IPS DF 6.9 (cell line): ENCODE data around the gene SNCAIP.

Experiments used
- DNase-seq: peaks from one replicate; pipeline ENCODE4 v3.0.0-alpha.2; 2013; ENCODE audit warnings: low read depth, low spot score
- H3K27ac ChIP-seq: one replicate; pipeline ENCODE4 v1.5.1; 2013; ENCODE audit warnings: low read length, control low read depth
- H3K27me3 ChIP-seq: 2 replicates; pipeline ENCODE4 v1.6.1; 2013; ENCODE audit warnings: mild to moderate bottlenecking, low read length; ENCODE audit not compliant: control insufficient read depth, insufficient read depth
- H3K36me3 ChIP-seq: 2 replicates; pipeline ENCODE4 v1.6.1; 2013; ENCODE audit warnings: low read length; ENCODE audit not compliant: control insufficient read depth, insufficient read depth
- H3K4me1 ChIP-seq: 2 replicates; pipeline ENCODE4 v1.6.1; 2013; ENCODE audit warnings: low read length; ENCODE audit not compliant: control insufficient read depth, insufficient read depth
- H3K4me3 ChIP-seq: 2 replicates; pipeline ENCODE4 v1.5.1; 2013; ENCODE audit warnings: mild to moderate bottlenecking, low read length
- H3K9me3 ChIP-seq: 2 replicates; pipeline ENCODE4 v1.6.1; 2013; ENCODE audit warnings: low read length, inconsistent platforms; ENCODE audit not compliant: control insufficient read depth, insufficient read depth
- WGBS: extraction: QIAGEN DNeasy Blood & Tissue Kit; methylation state at CpG from one replicate; pipeline ENCODE4 v1.1.7; 2013; ENCODE audit warnings: mixed read lengths, missing lambda C conversion rate; ENCODE audit not compliant: insufficient read length, insufficient coverage; 5-methylcytosine and 5-hydroxymethylcytosine counted together

Gene SNCAIP

DNA sequence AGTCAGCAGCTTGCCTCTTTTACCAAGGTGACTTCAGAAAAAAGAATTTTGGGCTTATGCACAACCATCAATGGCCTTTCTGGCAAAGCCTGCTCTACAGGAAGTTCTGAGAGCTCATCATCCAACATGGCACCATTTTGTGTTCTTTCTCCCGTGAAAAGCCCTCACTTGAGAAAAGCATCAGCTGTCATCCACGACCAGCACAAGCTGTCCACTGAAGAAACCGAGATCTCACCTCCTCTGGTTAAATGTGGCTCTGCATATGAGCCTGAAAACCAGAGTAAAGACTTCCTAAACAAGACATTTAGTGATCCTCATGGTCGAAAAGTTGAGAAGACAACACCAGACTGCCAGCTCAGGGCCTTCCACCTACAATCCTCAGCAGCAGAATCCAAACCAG is 111.2 kb downstream of the SNCAIP start:
- Histone ChIP-seq H3K36me3 (no peaks in the 10 kb centered on the region), H3K4me3 (no peak overlapping the region), H3K9me3 (no peaks in the 10 kb centered on the region), H3K4me1 (peaks cover 4% of the 10 kb centered on the region; the same call in 1 of the 2 replicates), H3K27ac (no peak overlapping the region), H3K27me3 (no peaks in the 10 kb centered on the region)
- DNase-seq, result no peak
- no CpG with 5 or more reads among the region's 4 CpGs for WGBS

DNA sequence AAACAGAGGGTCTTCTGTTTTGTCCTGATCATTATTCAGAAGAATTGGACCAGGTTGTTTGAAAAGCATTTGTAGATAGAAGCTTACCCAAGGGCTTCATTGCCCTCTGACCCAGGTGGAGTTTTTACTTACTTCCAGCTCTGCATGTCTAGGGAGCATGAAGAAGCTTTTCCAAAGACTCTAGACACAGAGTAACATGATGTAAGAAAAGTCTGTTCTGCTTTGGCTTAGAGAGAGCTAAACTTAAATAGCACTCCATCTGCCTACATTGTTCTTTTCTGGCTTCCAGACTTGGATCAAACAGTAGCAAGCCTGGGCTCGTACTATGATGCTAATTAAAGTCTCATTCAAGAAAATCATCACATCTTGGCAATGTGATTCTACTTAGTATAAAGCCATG is 112.1 kb downstream of the SNCAIP start:
- no peak for DNase-seq
- Histone ChIP-seq H3K4me1 (peaks cover 4% of the 10 kb centered on the region; the same call in 1 of the 2 replicates), H3K9me3 (no peaks in the 10 kb centered on the region), H3K27ac (no peak overlapping the region), H3K36me3 (no peaks in the 10 kb centered on the region), H3K4me3 (no peak overlapping the region), H3K27me3 (no peaks in the 10 kb centered on the region)
- WGBS, result no CpG with 5 or more reads among the region's 1 CpG

DNA sequence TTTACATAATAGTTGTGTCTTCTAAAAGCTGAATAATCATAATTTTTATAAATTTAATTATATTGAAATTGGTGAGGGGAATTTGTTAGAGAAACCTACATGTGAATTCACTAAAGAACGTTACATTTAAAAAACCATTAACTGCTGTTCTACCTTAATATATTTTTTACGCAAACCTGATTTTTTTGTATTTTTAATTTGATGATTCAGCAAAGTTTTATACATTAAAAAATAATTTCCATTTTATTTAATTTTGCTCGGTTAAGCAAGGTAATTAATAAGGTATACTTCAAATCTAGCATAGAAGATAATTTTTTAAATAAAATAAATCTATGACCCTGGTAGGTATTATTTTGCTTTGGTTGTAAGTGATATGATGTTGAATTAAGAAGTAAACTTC is 114.3 kb downstream of the SNCAIP start:
- no peaks in the 10 kb centered on the region for H3K36me3 ChIP-seq
- WGBS, result no CpG with 5 or more reads among the region's 3 CpGs
- H3K4me1 ChIP-seq, result peaks cover 4% of the 10 kb centered on the region; the same call in 1 of the 2 replicates
- H3K27ac ChIP-seq, result no peak overlapping the region
- H3K4me3 ChIP-seq, result no peak overlapping the region
- DNase-seq, result no peak
- H3K9me3 ChIP-seq, result no peaks in the 10 kb centered on the region
- no peaks in the 10 kb centered on the region for H3K27me3 ChIP-seq

DNA sequence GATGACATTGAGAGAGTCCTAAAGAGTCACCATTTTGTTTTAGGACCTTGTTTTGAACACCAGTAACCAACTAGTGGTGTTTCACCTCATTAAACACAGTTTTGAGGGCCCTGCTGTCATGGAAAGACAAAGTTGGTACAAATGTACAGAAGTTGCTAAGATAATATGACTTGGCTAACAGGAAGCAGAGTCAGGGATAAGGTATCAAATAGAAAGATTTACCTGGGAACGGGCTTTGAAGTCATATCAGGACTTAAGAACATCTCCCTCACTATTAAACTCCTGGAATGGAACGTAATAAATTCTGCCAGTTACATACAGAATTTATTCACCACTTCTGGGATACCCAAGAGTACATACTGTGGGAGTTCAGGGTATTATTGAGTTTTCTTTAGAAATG is 115.6 kb downstream of the SNCAIP start:
- Histone ChIP-seq H3K4me3 (no peak overlapping the region), H3K27me3 (no peaks in the 10 kb centered on the region), H3K4me1 (peaks cover 4% of the 10 kb centered on the region; the same call in 1 of the 2 replicates), H3K9me3 (no peaks in the 10 kb centered on the region), H3K27ac (no peak overlapping the region), H3K36me3 (no peaks in the 10 kb centered on the region)
- WGBS, result no CpG with 5 or more reads among the region's 2 CpGs
- no peak for DNase-seq

DNA sequence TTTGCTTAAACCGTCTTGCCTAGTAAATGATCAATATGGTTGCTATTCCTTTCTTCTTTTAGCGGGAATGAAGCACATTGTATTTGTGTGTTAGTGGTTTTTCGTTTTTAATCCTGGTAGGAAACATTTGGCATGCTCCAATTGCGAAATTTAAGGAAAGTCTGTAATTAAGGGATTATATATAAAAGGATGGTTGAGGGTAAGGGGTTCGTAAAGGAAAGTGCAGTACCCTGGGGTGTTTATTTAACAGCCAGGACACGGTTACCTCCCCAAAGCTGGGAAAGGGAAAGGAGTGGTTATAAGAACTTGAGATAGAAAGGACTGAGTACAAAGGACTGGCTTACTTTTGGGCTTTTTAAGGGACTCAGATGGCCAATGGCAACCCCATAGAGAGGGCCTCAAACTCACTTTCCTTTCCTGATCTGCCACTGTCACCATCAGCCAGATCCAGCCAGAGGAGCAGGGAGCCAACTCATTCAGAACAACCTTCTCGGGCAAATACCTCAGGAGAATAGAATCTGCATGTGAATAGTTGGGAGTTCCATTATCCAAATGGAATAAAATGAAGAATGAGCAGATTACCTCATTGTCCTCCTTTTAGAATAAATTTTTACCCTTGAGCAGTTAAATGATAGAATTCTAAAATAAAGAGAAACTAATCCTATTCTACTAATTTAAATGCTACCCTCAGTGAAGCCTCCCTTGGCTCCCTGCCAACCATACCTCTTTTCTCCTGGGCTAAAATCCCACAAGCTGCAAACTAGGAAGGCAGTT is 117.7 kb downstream of the SNCAIP start:
- Histone ChIP-seq H3K27me3 (no peaks in the 10 kb centered on the region), H3K4me1 (no peaks in the 10 kb centered on the region), H3K36me3 (no peaks in the 10 kb centered on the region), H3K9me3 (no peaks in the 10 kb centered on the region), H3K4me3 (no peak overlapping the region), H3K27ac (no peak overlapping the region)
- DNase-seq, result peak; percentile 41
- WGBS, result 100% methylated on average over 2 of the region's 7 CpGs

DNA sequence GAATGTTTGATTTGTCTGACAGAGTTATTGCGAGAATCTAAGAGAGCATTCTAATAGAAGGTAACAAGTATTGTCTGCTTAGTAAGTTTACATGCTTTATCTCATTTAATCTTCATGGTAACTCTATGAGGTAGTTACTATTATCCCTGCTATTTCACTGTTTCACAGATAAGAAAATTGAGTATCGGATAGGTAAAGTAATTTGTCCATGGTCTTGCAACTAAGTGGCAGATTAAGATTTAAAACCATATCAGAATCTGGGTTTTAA is 118.2 kb downstream of the SNCAIP start:
- Histone ChIP-seq H3K27me3 (no peaks in the 10 kb centered on the region), H3K9me3 (no peaks in the 10 kb centered on the region), H3K4me1 (no peaks in the 10 kb centered on the region), H3K36me3 (no peaks in the 10 kb centered on the region), H3K27ac (no peak overlapping the region), H3K4me3 (no peak overlapping the region)
- WGBS, result no CpG with 5 or more reads among the region's 2 CpGs
- DNase-seq, result no peak

DNA sequence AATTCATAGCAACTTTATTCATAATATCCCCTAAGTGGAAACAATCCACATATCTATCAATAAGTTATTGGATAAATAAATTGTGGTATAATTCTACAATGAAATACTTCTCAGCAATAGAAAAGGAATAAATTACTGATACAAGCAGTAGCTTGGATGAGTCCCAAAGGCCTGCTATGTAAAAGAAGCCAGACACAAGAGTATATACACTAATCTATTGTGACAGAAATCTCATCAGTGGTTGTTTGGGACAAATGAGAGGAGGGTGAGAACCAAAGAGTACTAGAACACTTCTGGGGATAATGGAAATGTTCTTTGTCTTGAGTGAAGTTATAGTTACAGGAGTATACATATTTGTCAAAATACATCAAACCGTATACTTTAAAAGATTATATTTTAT is 119.3 kb downstream of the SNCAIP start:
- Histone ChIP-seq H3K9me3 (no peaks in the 10 kb centered on the region), H3K27ac (no peak overlapping the region), H3K4me1 (no peaks in the 10 kb centered on the region), H3K27me3 (no peaks in the 10 kb centered on the region), H3K4me3 (no peak overlapping the region), H3K36me3 (no peaks in the 10 kb centered on the region)
- no peak for DNase-seq
- no CpG with 5 or more reads among the region's 1 CpG for WGBS

DNA sequence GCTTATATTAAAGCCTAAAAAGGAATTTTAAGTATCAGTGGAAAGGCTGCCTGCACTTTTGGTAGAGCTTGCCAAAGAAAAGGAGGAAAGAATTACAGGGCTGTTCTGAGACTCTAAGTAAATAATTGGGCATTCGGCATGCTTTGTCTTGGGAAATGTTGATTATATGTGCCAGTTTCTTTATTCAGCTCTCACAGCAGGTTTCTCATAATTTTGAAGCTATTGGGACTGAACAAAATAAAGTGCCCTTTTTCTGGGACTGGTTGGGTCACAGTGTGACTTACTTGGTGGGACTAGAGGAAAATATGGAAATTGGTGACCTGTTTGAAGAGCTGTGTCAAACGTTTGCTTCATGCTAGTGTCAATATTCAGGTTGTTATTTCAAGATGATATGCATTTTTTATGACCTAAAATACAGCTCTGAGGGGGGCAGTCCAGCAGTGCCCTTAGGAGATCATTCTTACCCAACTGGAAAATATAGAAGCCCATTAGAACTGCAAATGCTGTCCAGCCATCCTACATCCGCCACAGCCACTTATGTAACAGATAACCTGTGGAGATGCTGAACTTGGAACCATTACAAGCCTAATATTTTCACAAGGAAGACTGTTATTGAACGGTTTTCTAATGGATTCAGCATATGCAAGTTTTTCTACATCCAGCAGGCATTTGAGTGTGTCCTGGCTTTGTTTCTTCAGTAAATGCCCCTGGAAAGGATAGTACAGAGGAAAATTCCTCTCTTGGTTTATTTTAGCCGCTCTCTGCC is 122.4 kb downstream of the SNCAIP start:
- no peak for DNase-seq
- H3K27ac ChIP-seq, result no peak overlapping the region
- no peaks in the 10 kb centered on the region for H3K36me3 ChIP-seq
- no peak overlapping the region for H3K4me3 ChIP-seq
- no peaks in the 10 kb centered on the region for H3K4me1 ChIP-seq
- H3K27me3 ChIP-seq, result no peaks in the 10 kb centered on the region
- WGBS, result no CpG with 5 or more reads among the region's 5 CpGs
- H3K9me3 ChIP-seq, result no peaks in the 10 kb centered on the region

DNA sequence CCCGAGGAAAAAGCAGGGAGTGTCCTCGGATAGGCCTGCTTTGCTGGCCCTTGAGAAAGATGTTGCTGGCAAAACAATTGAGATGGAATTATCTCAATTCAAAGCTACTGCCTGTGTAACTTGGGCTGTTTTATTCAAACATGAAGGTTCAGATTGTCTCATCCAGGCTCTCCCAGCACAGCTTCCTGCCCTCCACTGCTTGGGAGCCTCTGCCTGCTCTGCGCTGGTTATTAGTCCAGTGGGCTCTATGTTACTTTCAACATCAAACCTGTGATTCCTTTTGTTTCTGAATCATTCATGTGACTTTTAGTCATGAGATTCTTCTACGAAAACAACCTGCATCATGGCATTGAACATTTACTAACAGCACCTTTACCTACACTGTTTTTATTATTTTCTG is 123.2 kb downstream of the SNCAIP start:
- Histone ChIP-seq H3K27ac (no peak overlapping the region), H3K36me3 (no peaks in the 10 kb centered on the region), H3K27me3 (no peaks in the 10 kb centered on the region), H3K4me3 (no peak overlapping the region), H3K4me1 (no peaks in the 10 kb centered on the region), H3K9me3 (no peaks in the 10 kb centered on the region)
- WGBS, result no CpG with 5 or more reads among the region's 4 CpGs
- DNase-seq, result no peak

DNA sequence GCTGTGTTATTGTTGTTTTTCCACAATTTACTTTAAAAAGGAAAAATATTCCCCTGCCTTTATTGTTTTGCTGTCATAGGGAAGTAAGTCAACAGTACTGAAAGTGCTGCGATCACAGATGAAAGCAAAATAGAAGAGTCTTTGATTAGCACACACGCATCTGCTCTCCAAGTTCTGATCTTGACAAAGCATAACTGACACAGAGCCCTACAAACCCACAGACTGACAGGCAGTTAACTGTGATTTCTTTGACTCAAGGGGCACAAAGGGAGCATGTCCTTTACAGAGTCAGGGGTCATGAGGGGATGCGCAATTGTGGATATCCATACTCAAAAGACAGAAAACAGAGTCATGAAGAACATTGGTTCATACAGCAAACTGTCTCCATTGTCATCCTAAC is 123.7 kb downstream of the SNCAIP start:
- no peak for DNase-seq
- WGBS, result no CpG with 5 or more reads among the region's 3 CpGs
- Histone ChIP-seq H3K4me1 (no peaks in the 10 kb centered on the region), H3K27me3 (no peaks in the 10 kb centered on the region), H3K9me3 (no peaks in the 10 kb centered on the region), H3K36me3 (no peaks in the 10 kb centered on the region), H3K4me3 (no peak overlapping the region), H3K27ac (no peak overlapping the region)

DNA sequence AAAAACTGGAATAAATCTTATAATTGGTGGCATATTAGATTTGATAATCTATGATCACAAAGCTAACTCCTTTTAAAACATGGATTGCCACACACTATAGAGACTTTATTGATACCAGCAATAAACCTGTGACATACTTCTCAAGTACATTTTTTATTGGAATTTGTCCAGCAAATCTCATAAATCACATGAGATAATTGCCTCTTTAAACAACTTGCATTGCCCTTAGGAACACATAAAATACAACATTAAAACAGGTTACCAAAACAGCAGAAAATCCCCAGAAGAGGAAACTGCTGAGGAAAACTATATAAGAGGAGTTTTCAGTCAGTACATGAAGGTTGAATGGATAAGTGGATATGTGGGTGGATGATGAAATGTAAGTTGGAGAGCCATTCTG is 124.6 kb downstream of the SNCAIP start:
- no peaks in the 10 kb centered on the region for H3K36me3 ChIP-seq
- DNase-seq, result no peak
- no peaks in the 10 kb centered on the region for H3K4me1 ChIP-seq
- H3K27ac ChIP-seq, result no peak overlapping the region
- H3K27me3 ChIP-seq, result no peaks in the 10 kb centered on the region
- no peak overlapping the region for H3K4me3 ChIP-seq
- no peaks in the 10 kb centered on the region for H3K9me3 ChIP-seq
